HepG2 (cell line): ENCODE results near the gene SFI1. TPM values are rescaled to one million over a fixed set of nuclear protein-coding genes. Genes with fewer than 3 reads are reported as not detected.

Experiments used
- ATAC-seq: fragments of 200-7000 bp; cut with Tn5 transposase; 3 replicates; pipeline ENCODE4 v1.9.1; 2020; ENCODE audit warnings: mild to moderate bottlenecking, moderate library complexity
- BruUV-seq: library from RNA; stranded (reverse); fragments of 400-500 nt; replicated peaks from 2 replicates; lab custom pipeline; 2021; lab: Mats Ljungman, UMichigan
- CTCF ChIA-PET: fragments of 300-600 bp; formaldehyde crosslinking; extraction: SDS; loops from one replicate; lab custom pipeline; 2021; ENCODE audit warnings: low total read pairs, inconsistent platforms, low intra/inter-chr PET ratio; lab: Yijun Ruan, JAX
- POLR2A ChIA-PET: fragments of 350-600 bp; sonication (Branson Sonifier 250); formaldehyde crosslinking; loops from one replicate; lab custom pipeline; 2020; ENCODE audit warnings: antibody characterized with exemption, inconsistent platforms; lab: Yijun Ruan, JAX
- DNase-seq: peaks from one replicate; pipeline ENCODE4 v3.0.0-alpha.2; 2015; ENCODE audit warnings: low spot score
- FAIRE-seq: peaks from 3 replicates; lab custom pipeline; 2011; peaks lifted over from hg19 to GRCh38; lab: Jason Lieb, UNC
- H2AFZ ChIP-seq: one replicate; pipeline ENCODE4 v1.6.1; 2011; ENCODE audit warnings: low read length, inconsistent platforms
- H3K27ac ChIP-seq: fragments of 300-600 bp; 3 replicates; pipeline ENCODE4 v1.8.0; 2011; ENCODE audit warnings: mixed run types, mild to moderate bottlenecking, mixed read lengths, low read length, inconsistent platforms; ENCODE audit not compliant: insufficient read depth; ENCODE audit errors: extremely low read length
- H3K27me3 ChIP-seq, 2 experiments: fragments of 200-600 bp in 1 of 2; 2 replicates in 1 of 2; 3 replicates in 1 of 2; pipeline versions ENCODE4 v1.6.0 to v1.8.0; 2011; ENCODE audit warnings: low read length in 2 of 2, mild to moderate bottlenecking in 2 of 2, moderate library complexity in 2 of 2, inconsistent platforms in 1 of 2; ENCODE audit not compliant: insufficient read depth in 2 of 2, control insufficient read depth in 1 of 2
- H3K36me3 ChIP-seq, 2 experiments: fragments of 200-600 bp in 1 of 2; replicated peaks in 1 of 2; 2 replicates in 1 of 2; 3 replicates in 1 of 2; pipeline versions ENCODE4 v1.5.1 to v1.8.0; 2011; ENCODE audit warnings: low read length in 2 of 2, inconsistent platforms in 1 of 2; ENCODE audit not compliant: insufficient read depth in 2 of 2, control insufficient read depth in 1 of 2
- H3K4me1 ChIP-seq: 2 replicates; pipeline ENCODE4 v1.5.1; 2012; ENCODE audit warnings: low read length, inconsistent platforms; ENCODE audit not compliant: insufficient read depth
- H3K4me2 ChIP-seq: 2 replicates; pipeline ENCODE4 v1.6.0; 2011; ENCODE audit warnings: low read depth, low read length, inconsistent platforms
- H3K4me3 ChIP-seq, 3 experiments: fragments of 200-600 bp in 1 of 3; sonication (generic), shearing (Covaris generic) in 1 of 3; replicated peaks in 1 of 3; 2 replicates each; pipeline ENCODE4 v1.5.1; 2011 to 2016; ENCODE audit warnings: low read length in 3 of 3, inconsistent platforms in 2 of 3, low read depth in 2 of 3, mild to moderate bottlenecking in 2 of 3, control low read depth in 1 of 3, mixed read lengths in 1 of 3; ENCODE audit not compliant: insufficient read depth in 1 of 3
- H3K79me2 ChIP-seq: one replicate; pipeline ENCODE4 v1.6.1; 2011; ENCODE audit warnings: low read length, inconsistent platforms; ENCODE audit not compliant: insufficient read depth
- H3K9ac ChIP-seq: 2 replicates; pipeline ENCODE4 v1.6.0; 2011; ENCODE audit warnings: mild to moderate bottlenecking, low read depth, low read length, inconsistent platforms; ENCODE audit not compliant: insufficient read depth
- H3K9me3 ChIP-seq: 2 replicates; pipeline ENCODE4 v1.5.1; 2012; ENCODE audit warnings: mild to moderate bottlenecking, low read length
- H4K20me1 ChIP-seq: 2 replicates; pipeline ENCODE4 v1.6.0; 2011; ENCODE audit warnings: inconsistent platforms, mild to moderate bottlenecking, low read length, moderate library complexity; ENCODE audit not compliant: insufficient read depth
- SAFB2 ChIP-seq: sonication (generic); formaldehyde crosslinking; IDR thresholded peaks from 2 replicates; pipeline ENCODE4 v1.5.1; 2020; ENCODE audit warnings: missing genetic modification reagents, low read depth, mild to moderate bottlenecking, borderline replicate concordance
- STAG1 ChIP-seq: sonication (generic); formaldehyde crosslinking; IDR thresholded peaks from 2 replicates; pipeline ENCODE4 v1.4.0; 2020; ENCODE audit warnings: missing genetic modification reagents
- ZNF646 ChIP-seq: sonication (generic); formaldehyde crosslinking; IDR thresholded peaks from 2 replicates; pipeline ENCODE4 v1.9.0; 2021; ENCODE audit warnings: mild to moderate bottlenecking, missing genetic modification reagents
- whole genome bisulfite sequencing: methylation state at CpG from one replicate; pipeline ENCODE4 v1.1.6; 2017; ENCODE audit warnings: low lambda C conversion rate; 5-methylcytosine and 5-hydroxymethylcytosine counted together
- in situ Hi-C: cut with HindIII; loops from 2 replicates; pipeline ENCODE4 v1.10.0; 2017; ENCODE audit warnings: low pct_unique_long_range_greater_than_20kb; ENCODE audit not compliant: extremely low pct_ligation_motif_present
- intact Hi-C: fragments of 100-400 bp; cut with micrococcal nuclease; formaldehyde crosslinking; loops from one replicate; pipeline ENCODE4 v1.10.0; 2022; ENCODE audit not compliant: unreplicated experiment
- polyA plus RNA-seq, 8 experiments: library from polyadenylated mRNA; depleted of rRNA in 3 of 8; stranded (reverse) in 7 of 8; unstranded in 1 of 8; fragments of >200 nt; fragmentation: Illumina TruSeq in 4 of 8; extraction: Trizol in 4 of 8; gene quantifications; 2 replicates each; pipeline versions ENCODE4 v1.2.1 to v1.2.3, GENCODE V29; 2011 to 2016; ENCODE audit warnings: low read depth in 4 of 8, missing spikeins in 1 of 8, mixed read lengths in 1 of 8; ENCODE audit not compliant: insufficient read depth in 1 of 8
- total RNA-seq, 5 experiments: library from RNA; depleted of rRNA; stranded (reverse); fragments of >200 nt; fragmentation: Illumina TruSeq; extraction: Trizol; gene quantifications; 2 replicates each; pipeline ENCODE4 v1.2.3, GENCODE V29; 2016; ENCODE audit warnings: low read depth in 1 of 5

The SFI1 gene
- total and polyA plus RNA-seq, 2 of the 13 experiments (the other 11 are each of a cell fraction or from before 2014, with no cell fraction given), result 20.5 to 40.1 TPM

GRCh38 chr22:31629741-31630184, 133.4 kb downstream of the SFI1 start:
- BruUV-seq, result no TSS peak
- Histone ChIP-seq H3K79me2 (peaks cover 72% of the 10 kb centered on the region), H4K20me1 (peaks cover 50% of the 10 kb centered on the region), H3K4me2 (peak overlapping the region; percentile 96), H3K36me3 (peaks cover 9 to 20% of the 10 kb centered on the region in 2 experiments), H3K9ac (peak overlapping the region; percentile 77), H3K4me3 (peak overlapping the region; percentile 66 to 86 (median 77)), H3K4me1 (peaks cover 64% of the 10 kb centered on the region), H3K27ac (peak overlapping the region; percentile 72), H3K9me3 (no peaks in the 10 kb centered on the region), H3K27me3 (no peaks in the 10 kb centered on the region), H2AFZ (no peak overlapping the region)
- 100% methylated on average over 1 of the region's 14 CpGs for WGBS
- no peak for DNase-seq
- TF ChIP-seq STAG1 (CRISPR knock-in tag) (no peak), ZNF646 (0 out of 2 replicates have a peak, but pooled peaks have one; percentile 19), SAFB2 (0 out of 2 replicates have a peak, but pooled peaks have one; percentile 15)
- no peak for FAIRE-seq
- in situ Hi-C loops (no loop called here), intact Hi-C loops (loop anchor here (1.0 kb wide), 1 partner anchor 62 kb away; no protein-coding TSS in a partner anchor)
- CTCF ChIA-PET, result no interaction called here
- ATAC-seq, result no peak
- POLR2A ChIA-PET, result interaction anchor here (1.0 to 2.6 kb wide), 11 partner anchors 11 to 124 kb away, joined by 3 to 28 read pairs (median 5); partner anchors contain the start of genes DEPDC5 and PISD
